HEK293 (cell line): ENCODE results near the gene MAP4K5.
A peak's percentile ranks its signal among the peaks of the same experiment; 100 is the strongest.

Source experiments
- HOXA7 ChIP-seq: sonication (generic); formaldehyde crosslinking; IDR thresholded peaks from 2 replicates; pipeline ENCODE4 v1.8.1; 2022; ENCODE audit warnings: missing genetic modification reagents, borderline replicate concordance
- MEIS1 ChIP-seq: sonication (generic); formaldehyde crosslinking; IDR thresholded peaks from 2 replicates; pipeline ENCODE4 v1.8.1; 2022; ENCODE audit warnings: missing genetic modification reagents, mild to moderate bottlenecking, borderline replicate concordance
- OVOL3 ChIP-seq: fragments of 450-650 bp; formaldehyde crosslinking; IDR thresholded peaks from 2 replicates; pipeline ENCODE4 v1.5.1; 2016; ENCODE audit warnings: missing biosample characterization, missing genetic modification characterization
- SCRT1 ChIP-seq: fragments of 450-650 bp; formaldehyde crosslinking; IDR thresholded peaks from 2 replicates; pipeline ENCODE4 v1.5.1; 2016; ENCODE audit warnings: missing biosample characterization, missing genetic modification characterization, borderline replicate concordance
- SCRT2 ChIP-seq: fragments of 450-650 bp; formaldehyde crosslinking; IDR thresholded peaks from 2 replicates; pipeline ENCODE4 v1.5.1; 2016; ENCODE audit warnings: missing biosample characterization, missing genetic modification characterization
- ZBTB17 ChIP-seq: fragments of 450-650 bp; formaldehyde crosslinking; IDR thresholded peaks from 2 replicates; pipeline ENCODE4 v1.5.1; 2016; ENCODE audit warnings: missing biosample characterization, missing genetic modification characterization
- ZBTB7A ChIP-seq: fragments of 450-650 bp; formaldehyde crosslinking; IDR thresholded peaks from 2 replicates; pipeline ENCODE4 v1.5.1; 2016; ENCODE audit warnings: low read depth, missing biosample characterization, missing genetic modification characterization
- ZEB2 ChIP-seq: fragments of 450-650 bp; formaldehyde crosslinking; IDR thresholded peaks from 2 replicates; pipeline ENCODE4 v1.5.1; 2016; ENCODE audit warnings: missing biosample characterization, missing genetic modification characterization
- ZIC2 ChIP-seq: fragments of 450-650 bp; formaldehyde crosslinking; IDR thresholded peaks from 2 replicates; pipeline ENCODE4 v1.5.1; 2016; ENCODE audit warnings: missing biosample characterization, missing genetic modification characterization
- ZNF114 ChIP-seq: fragments of 450-650 bp; formaldehyde crosslinking; IDR thresholded peaks from 2 replicates; pipeline ENCODE4 v1.5.0; 2017; ENCODE audit warnings: missing biosample characterization, missing genetic modification characterization
- ZNF211 ChIP-seq: fragments of 450-650 bp; formaldehyde crosslinking; IDR thresholded peaks from 2 replicates; pipeline ENCODE4 v1.5.1; 2016; ENCODE audit warnings: low read depth, missing biosample characterization, missing genetic modification characterization
- ZNF302 ChIP-seq: fragments of 450-650 bp; formaldehyde crosslinking; IDR thresholded peaks from 2 replicates; pipeline ENCODE4 v1.5.1; 2016; ENCODE audit warnings: missing biosample characterization, missing genetic modification characterization, low read depth
- ZNF311 ChIP-seq: fragments of 450-650 bp; formaldehyde crosslinking; IDR thresholded peaks from 2 replicates; pipeline ENCODE4 v1.5.1; 2017; ENCODE audit warnings: missing biosample characterization, missing genetic modification characterization, borderline replicate concordance
- ZNF324 ChIP-seq: fragments of 450-650 bp; formaldehyde crosslinking; IDR thresholded peaks from 2 replicates; pipeline ENCODE4 v1.5.1; 2016; ENCODE audit warnings: missing biosample characterization, missing genetic modification characterization
- ZNF341 ChIP-seq: fragments of 450-650 bp; formaldehyde crosslinking; IDR thresholded peaks from 2 replicates; pipeline ENCODE4; 2016; ENCODE audit warnings: low read depth, missing biosample characterization, missing genetic modification characterization
- ZNF404 ChIP-seq: fragments of 450-650 bp; formaldehyde crosslinking; IDR thresholded peaks from 2 replicates; pipeline ENCODE4 v1.5.1; 2017; ENCODE audit warnings: missing biosample characterization, missing genetic modification characterization
- ZNF416 ChIP-seq: fragments of 450-650 bp; formaldehyde crosslinking; IDR thresholded peaks from 2 replicates; pipeline ENCODE4 v1.5.1; 2016; ENCODE audit warnings: missing biosample characterization, missing genetic modification characterization
- ZNF521 ChIP-seq: fragments of 450-650 bp; formaldehyde crosslinking; IDR thresholded peaks from 2 replicates; pipeline ENCODE4 v1.5.1; 2017; ENCODE audit warnings: missing biosample characterization, mild to moderate bottlenecking, missing genetic modification characterization
- ZNF548 ChIP-seq: fragments of 450-650 bp; formaldehyde crosslinking; IDR thresholded peaks from 2 replicates; pipeline ENCODE4 v1.5.1; 2016; ENCODE audit warnings: missing biosample characterization, missing genetic modification characterization
- ZNF561 ChIP-seq: fragments of 450-650 bp; IDR thresholded peaks from 2 replicates; pipeline ENCODE4 v1.5.1; 2018; ENCODE audit warnings: missing biosample characterization, missing genetic modification characterization, borderline replicate concordance
- ZNF585B ChIP-seq: fragments of 450-650 bp; formaldehyde crosslinking; IDR thresholded peaks from 2 replicates; pipeline ENCODE4 v1.5.1; 2016; ENCODE audit warnings: missing biosample characterization, missing genetic modification characterization
- ZNF624 ChIP-seq: fragments of 450-650 bp; formaldehyde crosslinking; IDR thresholded peaks from 2 replicates; pipeline ENCODE4 v1.5.1; 2017; ENCODE audit warnings: missing biosample characterization, missing genetic modification characterization
- ZNF629 ChIP-seq: fragments of 450-650 bp; formaldehyde crosslinking; IDR thresholded peaks from 2 replicates; pipeline ENCODE4 v1.5.1; 2017; ENCODE audit warnings: missing biosample characterization, missing genetic modification characterization
- ZNF654 ChIP-seq: fragments of 450-650 bp; formaldehyde crosslinking; IDR thresholded peaks from 2 replicates; pipeline ENCODE4 v1.5.1; 2016; ENCODE audit warnings: low read depth, missing biosample characterization, missing genetic modification characterization
- ZNF837 ChIP-seq: fragments of 450-650 bp; formaldehyde crosslinking; IDR thresholded peaks from 2 replicates; pipeline ENCODE4 v1.5.1; 2016; ENCODE audit warnings: missing biosample characterization, missing genetic modification characterization
- ZNF843 ChIP-seq: fragments of 450-650 bp; formaldehyde crosslinking; IDR thresholded peaks from 2 replicates; pipeline ENCODE4 v1.5.1; 2016; ENCODE audit warnings: missing biosample characterization, missing genetic modification characterization
- TF ChIP-seq, protein P1 (sequence below): fragments of 450-650 bp; formaldehyde crosslinking; IDR thresholded peaks from 2 replicates; pipeline ENCODE4 v1.5.1; 2016; ENCODE audit warnings: missing biosample characterization, missing genetic modification characterization
- TF ChIP-seq, protein P2 (sequence below): fragments of 450-650 bp; formaldehyde crosslinking; IDR thresholded peaks from 2 replicates; pipeline ENCODE4 v1.5.1; 2016; ENCODE audit warnings: missing biosample characterization, missing genetic modification characterization
- TF ChIP-seq, protein P3 (sequence below): fragments of 450-650 bp; formaldehyde crosslinking; IDR thresholded peaks from 2 replicates; pipeline ENCODE4 v1.5.1; 2016; ENCODE audit warnings: missing biosample characterization, missing genetic modification characterization, borderline replicate concordance
- TF ChIP-seq, protein P4 (sequence below): fragments of 450-650 bp; formaldehyde crosslinking; IDR thresholded peaks from 2 replicates; pipeline ENCODE4 v1.5.1; 2016; ENCODE audit warnings: missing biosample characterization, missing genetic modification characterization
- TF ChIP-seq, protein P5 (sequence below): fragments of 450-650 bp; formaldehyde crosslinking; IDR thresholded peaks from 2 replicates; pipeline ENCODE4 v1.5.1; 2016; ENCODE audit warnings: missing biosample characterization, missing genetic modification characterization, low read depth

The MAP4K5 gene

DNA sequence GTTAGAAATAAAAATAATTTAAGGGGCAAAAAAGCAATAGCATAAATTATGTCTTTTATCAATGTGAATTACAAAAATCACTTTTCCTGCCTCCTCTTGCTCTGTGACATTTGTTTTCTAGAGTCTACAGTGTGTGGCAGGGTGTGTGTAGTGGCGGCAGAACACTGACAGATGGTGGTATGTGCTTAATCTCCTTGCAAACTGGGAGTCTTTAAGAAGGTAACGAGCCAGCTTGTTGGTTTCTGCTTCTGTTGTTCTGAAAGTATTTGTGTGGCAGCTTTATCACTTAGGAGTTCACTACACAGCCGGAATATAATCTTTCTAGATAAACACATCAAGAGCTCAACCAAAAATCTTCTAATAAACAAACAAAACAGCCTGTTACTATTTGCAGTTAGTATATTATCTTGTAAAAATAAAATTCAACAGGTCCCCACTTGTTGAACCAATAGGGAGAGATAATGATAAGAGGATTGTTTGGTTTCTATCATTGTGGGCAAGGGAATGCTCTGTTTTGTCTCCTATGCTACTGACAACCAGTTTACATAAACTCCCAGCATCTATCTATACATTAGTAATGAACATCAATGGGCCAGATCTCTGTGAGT, 148.6 kb downstream of the MAP4K5 start (continued):
- TF ChIP-seq ZNF211 (tag by site-specific recombination): no peak
- no peak for TF ChIP-seq ZNF585B (tag by site-specific recombination)
- TF ChIP-seq ZBTB17 (tag by site-specific recombination): no peak
- TF ChIP-seq ZNF404 (tag by site-specific recombination): no peak
- peak; percentile 96 for TF ChIP-seq SCRT2 (tag by site-specific recombination)
- no peak for TF ChIP-seq ZNF416 (tag by site-specific recombination)
- no peak for TF ChIP-seq ZIC2 (tag by site-specific recombination)
- TF ChIP-seq ZNF341 (tag by site-specific recombination): no peak
- TF ChIP-seq ZNF311 (tag by site-specific recombination): no peak
- no peak for TF ChIP-seq ZNF629 (tag by site-specific recombination)
- TF ChIP-seq SCRT1 (tag by site-specific recombination): peak; percentile 93
- no peak for TF ChIP-seq HOXA7
- TF ChIP-seq, protein P1, sequence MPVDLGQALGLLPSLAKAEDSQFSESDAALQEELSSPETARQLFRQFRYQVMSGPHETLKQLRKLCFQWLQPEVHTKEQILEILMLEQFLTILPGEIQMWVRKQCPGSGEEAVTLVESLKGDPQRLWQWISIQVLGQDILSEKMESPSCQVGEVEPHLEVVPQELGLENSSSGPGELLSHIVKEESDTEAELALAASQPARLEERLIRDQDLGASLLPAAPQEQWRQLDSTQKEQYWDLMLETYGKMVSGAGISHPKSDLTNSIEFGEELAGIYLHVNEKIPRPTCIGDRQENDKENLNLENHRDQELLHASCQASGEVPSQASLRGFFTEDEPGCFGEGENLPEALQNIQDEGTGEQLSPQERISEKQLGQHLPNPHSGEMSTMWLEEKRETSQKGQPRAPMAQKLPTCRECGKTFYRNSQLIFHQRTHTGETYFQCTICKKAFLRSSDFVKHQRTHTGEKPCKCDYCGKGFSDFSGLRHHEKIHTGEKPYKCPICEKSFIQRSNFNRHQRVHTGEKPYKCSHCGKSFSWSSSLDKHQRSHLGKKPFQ: no peak
- no peak for TF ChIP-seq ZNF624 (tag by site-specific recombination)
- TF ChIP-seq, protein P2, sequence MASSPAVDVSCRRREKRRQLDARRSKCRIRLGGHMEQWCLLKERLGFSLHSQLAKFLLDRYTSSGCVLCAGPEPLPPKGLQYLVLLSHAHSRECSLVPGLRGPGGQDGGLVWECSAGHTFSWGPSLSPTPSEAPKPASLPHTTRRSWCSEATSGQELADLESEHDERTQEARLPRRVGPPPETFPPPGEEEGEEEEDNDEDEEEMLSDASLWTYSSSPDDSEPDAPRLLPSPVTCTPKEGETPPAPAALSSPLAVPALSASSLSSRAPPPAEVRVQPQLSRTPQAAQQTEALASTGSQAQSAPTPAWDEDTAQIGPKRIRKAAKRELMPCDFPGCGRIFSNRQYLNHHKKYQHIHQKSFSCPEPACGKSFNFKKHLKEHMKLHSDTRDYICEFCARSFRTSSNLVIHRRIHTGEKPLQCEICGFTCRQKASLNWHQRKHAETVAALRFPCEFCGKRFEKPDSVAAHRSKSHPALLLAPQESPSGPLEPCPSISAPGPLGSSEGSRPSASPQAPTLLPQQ: 0 out of 2 replicates have a peak, but pooled peaks have one; percentile 37
- no peak for TF ChIP-seq ZNF324 (tag by site-specific recombination)
- TF ChIP-seq, protein P3, sequence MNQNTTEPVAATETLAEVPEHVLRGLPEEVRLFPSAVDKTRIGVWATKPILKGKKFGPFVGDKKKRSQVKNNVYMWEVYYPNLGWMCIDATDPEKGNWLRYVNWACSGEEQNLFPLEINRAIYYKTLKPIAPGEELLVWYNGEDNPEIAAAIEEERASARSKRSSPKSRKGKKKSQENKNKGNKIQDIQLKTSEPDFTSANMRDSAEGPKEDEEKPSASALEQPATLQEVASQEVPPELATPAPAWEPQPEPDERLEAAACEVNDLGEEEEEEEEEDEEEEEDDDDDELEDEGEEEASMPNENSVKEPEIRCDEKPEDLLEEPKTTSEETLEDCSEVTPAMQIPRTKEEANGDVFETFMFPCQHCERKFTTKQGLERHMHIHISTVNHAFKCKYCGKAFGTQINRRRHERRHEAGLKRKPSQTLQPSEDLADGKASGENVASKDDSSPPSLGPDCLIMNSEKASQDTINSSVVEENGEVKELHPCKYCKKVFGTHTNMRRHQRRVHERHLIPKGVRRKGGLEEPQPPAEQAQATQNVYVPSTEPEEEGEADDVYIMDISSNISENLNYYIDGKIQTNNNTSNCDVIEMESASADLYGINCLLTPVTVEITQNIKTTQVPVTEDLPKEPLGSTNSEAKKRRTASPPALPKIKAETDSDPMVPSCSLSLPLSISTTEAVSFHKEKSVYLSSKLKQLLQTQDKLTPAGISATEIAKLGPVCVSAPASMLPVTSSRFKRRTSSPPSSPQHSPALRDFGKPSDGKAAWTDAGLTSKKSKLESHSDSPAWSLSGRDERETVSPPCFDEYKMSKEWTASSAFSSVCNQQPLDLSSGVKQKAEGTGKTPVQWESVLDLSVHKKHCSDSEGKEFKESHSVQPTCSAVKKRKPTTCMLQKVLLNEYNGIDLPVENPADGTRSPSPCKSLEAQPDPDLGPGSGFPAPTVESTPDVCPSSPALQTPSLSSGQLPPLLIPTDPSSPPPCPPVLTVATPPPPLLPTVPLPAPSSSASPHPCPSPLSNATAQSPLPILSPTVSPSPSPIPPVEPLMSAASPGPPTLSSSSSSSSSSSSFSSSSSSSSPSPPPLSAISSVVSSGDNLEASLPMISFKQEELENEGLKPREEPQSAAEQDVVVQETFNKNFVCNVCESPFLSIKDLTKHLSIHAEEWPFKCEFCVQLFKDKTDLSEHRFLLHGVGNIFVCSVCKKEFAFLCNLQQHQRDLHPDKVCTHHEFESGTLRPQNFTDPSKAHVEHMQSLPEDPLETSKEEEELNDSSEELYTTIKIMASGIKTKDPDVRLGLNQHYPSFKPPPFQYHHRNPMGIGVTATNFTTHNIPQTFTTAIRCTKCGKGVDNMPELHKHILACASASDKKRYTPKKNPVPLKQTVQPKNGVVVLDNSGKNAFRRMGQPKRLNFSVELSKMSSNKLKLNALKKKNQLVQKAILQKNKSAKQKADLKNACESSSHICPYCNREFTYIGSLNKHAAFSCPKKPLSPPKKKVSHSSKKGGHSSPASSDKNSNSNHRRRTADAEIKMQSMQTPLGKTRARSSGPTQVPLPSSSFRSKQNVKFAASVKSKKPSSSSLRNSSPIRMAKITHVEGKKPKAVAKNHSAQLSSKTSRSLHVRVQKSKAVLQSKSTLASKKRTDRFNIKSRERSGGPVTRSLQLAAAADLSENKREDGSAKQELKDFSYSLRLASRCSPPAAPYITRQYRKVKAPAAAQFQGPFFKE (tag by site-specific recombination): no peak
- no peak for TF ChIP-seq ZNF654 (tag by site-specific recombination)
- no peak for TF ChIP-seq ZNF521 (tag by site-specific recombination)
- no peak for TF ChIP-seq ZNF843 (tag by site-specific recombination)
- TF ChIP-seq ZEB2 (tag by site-specific recombination): no peak
- no peak for TF ChIP-seq ZNF302 (tag by site-specific recombination)
- TF ChIP-seq MEIS1 (CRISPR knock-in tag): no peak
- no peak for TF ChIP-seq ZNF548
- TF ChIP-seq, protein P4, sequence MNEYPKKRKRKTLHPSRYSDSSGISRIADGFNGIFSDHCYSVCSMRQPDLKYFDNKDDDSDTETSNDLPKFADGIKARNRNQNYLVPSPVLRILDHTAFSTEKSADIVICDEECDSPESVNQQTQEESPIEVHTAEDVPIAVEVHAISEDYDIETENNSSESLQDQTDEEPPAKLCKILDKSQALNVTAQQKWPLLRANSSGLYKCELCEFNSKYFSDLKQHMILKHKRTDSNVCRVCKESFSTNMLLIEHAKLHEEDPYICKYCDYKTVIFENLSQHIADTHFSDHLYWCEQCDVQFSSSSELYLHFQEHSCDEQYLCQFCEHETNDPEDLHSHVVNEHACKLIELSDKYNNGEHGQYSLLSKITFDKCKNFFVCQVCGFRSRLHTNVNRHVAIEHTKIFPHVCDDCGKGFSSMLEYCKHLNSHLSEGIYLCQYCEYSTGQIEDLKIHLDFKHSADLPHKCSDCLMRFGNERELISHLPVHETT (tag by site-specific recombination): no peak
- TF ChIP-seq ZNF114 (tag by site-specific recombination): no peak
- TF ChIP-seq ZNF837 (tag by site-specific recombination): no peak
- TF ChIP-seq OVOL3 (tag by site-specific recombination): no peak
- TF ChIP-seq ZNF561 (tag by site-specific recombination): no peak
- TF ChIP-seq ZBTB7A (tag by site-specific recombination): no peak
- TF ChIP-seq, protein P5, sequence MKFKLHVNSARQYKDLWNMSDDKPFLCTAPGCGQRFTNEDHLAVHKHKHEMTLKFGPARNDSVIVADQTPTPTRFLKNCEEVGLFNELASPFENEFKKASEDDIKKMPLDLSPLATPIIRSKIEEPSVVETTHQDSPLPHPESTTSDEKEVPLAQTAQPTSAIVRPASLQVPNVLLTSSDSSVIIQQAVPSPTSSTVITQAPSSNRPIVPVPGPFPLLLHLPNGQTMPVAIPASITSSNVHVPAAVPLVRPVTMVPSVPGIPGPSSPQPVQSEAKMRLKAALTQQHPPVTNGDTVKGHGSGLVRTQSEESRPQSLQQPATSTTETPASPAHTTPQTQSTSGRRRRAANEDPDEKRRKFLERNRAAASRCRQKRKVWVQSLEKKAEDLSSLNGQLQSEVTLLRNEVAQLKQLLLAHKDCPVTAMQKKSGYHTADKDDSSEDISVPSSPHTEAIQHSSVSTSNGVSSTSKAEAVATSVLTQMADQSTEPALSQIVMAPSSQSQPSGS: no peak
